ENCODE data around the gene C12orf43. TPM values are rescaled to one million over a fixed set of nuclear protein-coding genes. Genes with fewer than 3 reads are reported as not detected.

Gene C12orf43
- total RNA-seq, 2 experiments from 2014 or later = 19.8 to 20.7 TPM

- ATAC-seq (no peak), DNase-seq (no peak)
- H3K27me3 Mint-ChIP-seq = no peaks in the 10 kb centered on the region
- ChIA-PET POLR2A (no interaction called here), CTCF (interaction anchor here (1.3 to 2.7 kb wide), 3 partner anchors 10 to 67 kb away, joined by 3 to 15 read pairs (median 3); no protein-coding TSS in a partner anchor)
- H3K4me3 Mint-ChIP-seq = no peak overlapping the region
- no peaks in the 10 kb centered on the region for H3K36me3 Mint-ChIP-seq (ENCODE audit: low read depth)
- H3K27ac Mint-ChIP-seq = no peak overlapping the region
- TF ChIP-seq, protein P1, sequence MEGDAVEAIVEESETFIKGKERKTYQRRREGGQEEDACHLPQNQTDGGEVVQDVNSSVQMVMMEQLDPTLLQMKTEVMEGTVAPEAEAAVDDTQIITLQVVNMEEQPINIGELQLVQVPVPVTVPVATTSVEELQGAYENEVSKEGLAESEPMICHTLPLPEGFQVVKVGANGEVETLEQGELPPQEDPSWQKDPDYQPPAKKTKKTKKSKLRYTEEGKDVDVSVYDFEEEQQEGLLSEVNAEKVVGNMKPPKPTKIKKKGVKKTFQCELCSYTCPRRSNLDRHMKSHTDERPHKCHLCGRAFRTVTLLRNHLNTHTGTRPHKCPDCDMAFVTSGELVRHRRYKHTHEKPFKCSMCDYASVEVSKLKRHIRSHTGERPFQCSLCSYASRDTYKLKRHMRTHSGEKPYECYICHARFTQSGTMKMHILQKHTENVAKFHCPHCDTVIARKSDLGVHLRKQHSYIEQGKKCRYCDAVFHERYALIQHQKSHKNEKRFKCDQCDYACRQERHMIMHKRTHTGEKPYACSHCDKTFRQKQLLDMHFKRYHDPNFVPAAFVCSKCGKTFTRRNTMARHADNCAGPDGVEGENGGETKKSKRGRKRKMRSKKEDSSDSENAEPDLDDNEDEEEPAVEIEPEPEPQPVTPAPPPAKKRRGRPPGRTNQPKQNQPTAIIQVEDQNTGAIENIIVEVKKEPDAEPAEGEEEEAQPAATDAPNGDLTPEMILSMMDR (IDR thresholded peaks at IDR 0.05) = no peak
- intact Hi-C loops (cut with micrococcal nuclease) = no loop called here
- H3K4me1 Mint-ChIP-seq (ENCODE audit: low read depth) = peaks cover 2% of the 10 kb centered on the region
- no peaks in the 10 kb centered on the region for H3K9me3 Mint-ChIP-seq
Observed at GRCh38 chr12:120970310-120970709, 46.0 kb downstream of the C12orf43 start.

GRCh38 chr12:120965534-120966091, 50.7 kb downstream of the C12orf43 start:
- H3K4me1 Mint-ChIP-seq (ENCODE audit: low read depth) = peaks cover 21% of the 10 kb centered on the region
- intact Hi-C loops (cut with micrococcal nuclease) = loop anchor here (10.0 kb wide), 2 partner anchors 111 to 381 kb away; partner anchors contain the start of gene POP5
- ATAC-seq (no peak), DNase-seq (no peak)
- CTCF ChIA-PET = no interaction called here
- TF ChIP-seq, protein P1 (IDR thresholded peaks at IDR 0.05) = no peak
- H3K36me3 Mint-ChIP-seq (ENCODE audit: low read depth) = no peaks in the 10 kb centered on the region
- no peak overlapping the region for H3K4me3 Mint-ChIP-seq
- no peaks in the 10 kb centered on the region for H3K27me3 Mint-ChIP-seq
- no peaks in the 10 kb centered on the region for H3K9me3 Mint-ChIP-seq
- H3K27ac Mint-ChIP-seq = no peak overlapping the region
- POLR2A ChIA-PET = no interaction called here

DNA sequence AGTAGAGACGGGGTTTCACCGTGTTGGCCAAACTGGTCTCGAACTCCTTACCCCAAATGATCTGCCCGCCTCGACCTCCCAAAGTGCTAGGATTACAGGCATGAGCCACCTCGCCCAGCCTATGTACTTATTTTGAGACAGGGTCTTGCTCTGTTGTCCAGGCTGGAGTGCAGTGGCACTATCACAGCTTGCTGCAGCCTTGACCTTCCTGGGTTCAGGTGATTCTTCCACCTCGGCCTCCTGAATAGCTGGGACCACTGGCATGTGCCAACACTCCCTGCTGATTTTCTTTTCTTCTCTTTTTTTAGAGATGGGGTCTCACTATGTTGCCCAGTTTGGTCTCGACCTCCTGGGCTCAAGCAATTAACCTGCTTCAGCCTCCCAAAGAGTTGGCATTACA, 52.0 kb downstream of the C12orf43 start:
- intact Hi-C loops (cut with micrococcal nuclease) = loop anchor here (10.0 kb wide), 2 partner anchors 109 to 379 kb away; partner anchors contain the start of gene POP5
- ChIA-PET POLR2A (no interaction called here), CTCF (interaction anchor here (0.8 to 2.2 kb wide), 3 partner anchors 7 to 166 kb away, joined by 3 to 10 read pairs (median 5); no protein-coding TSS in a partner anchor)
- DNase-seq (no peak), ATAC-seq (no peak)
- peaks cover 33% of the 10 kb centered on the region for H3K4me1 Mint-ChIP-seq (ENCODE audit: low read depth)
- no peaks in the 10 kb centered on the region for H3K36me3 Mint-ChIP-seq (ENCODE audit: low read depth)
- H3K9me3 Mint-ChIP-seq = no peaks in the 10 kb centered on the region
- TF ChIP-seq, protein P1 (IDR thresholded peaks at IDR 0.05) = no peak
- no peak overlapping the region for H3K27ac Mint-ChIP-seq
- H3K4me3 Mint-ChIP-seq = no peak overlapping the region
- H3K27me3 Mint-ChIP-seq = no peaks in the 10 kb centered on the region

- DNase-seq (peak; percentile 18), ATAC-seq (peak; percentile 34)
- Mint-ChIP-seq H3K9me3 (no peaks in the 10 kb centered on the region), H3K36me3 (ENCODE audit: low read depth) (no peaks in the 10 kb centered on the region), H3K27me3 (no peaks in the 10 kb centered on the region), H3K4me3 (no peak overlapping the region), H3K27ac (peak overlapping the region; percentile 12), H3K4me1 (ENCODE audit: low read depth) (peaks cover 37% of the 10 kb centered on the region)
- ChIA-PET POLR2A (no interaction called here), CTCF (interaction anchor here (1.1 to 2.3 kb wide), 5 partner anchors 9 to 313 kb away, joined by 3 to 11 read pairs (median 7); no protein-coding TSS in a partner anchor)
- intact Hi-C loops (cut with micrococcal nuclease) = loop anchor here (10.0 kb wide), 2 partner anchors 108 to 378 kb away; partner anchors contain the start of gene POP5
- TF ChIP-seq, protein P1 (IDR thresholded peaks at IDR 0.05) = no peak
Observed at GRCh38 chr12:120962532-120963020, 53.7 kb downstream of the C12orf43 start.

Measured in activated CD8-positive, alpha-beta T cell treated with anti-CD3 and anti-CD28 coated beads for 36 hours (primary cell).